Erythroblast (primary cell): Measurements from ENCODE around the gene NEURL1B.

Experiments used
- GATA1 ChIP-seq: IDR thresholded peaks from 2 replicates; pipeline ENCODE4 v1.6.1; 2011; ENCODE audit warnings: low read depth, mild to moderate bottlenecking, control low read depth, low read length, moderate library complexity
- POLR2A ChIP-seq: IDR thresholded peaks from 2 replicates; pipeline ENCODE4 v1.6.1; 2011; ENCODE audit warnings: mild to moderate bottlenecking, low read length

DNA sequence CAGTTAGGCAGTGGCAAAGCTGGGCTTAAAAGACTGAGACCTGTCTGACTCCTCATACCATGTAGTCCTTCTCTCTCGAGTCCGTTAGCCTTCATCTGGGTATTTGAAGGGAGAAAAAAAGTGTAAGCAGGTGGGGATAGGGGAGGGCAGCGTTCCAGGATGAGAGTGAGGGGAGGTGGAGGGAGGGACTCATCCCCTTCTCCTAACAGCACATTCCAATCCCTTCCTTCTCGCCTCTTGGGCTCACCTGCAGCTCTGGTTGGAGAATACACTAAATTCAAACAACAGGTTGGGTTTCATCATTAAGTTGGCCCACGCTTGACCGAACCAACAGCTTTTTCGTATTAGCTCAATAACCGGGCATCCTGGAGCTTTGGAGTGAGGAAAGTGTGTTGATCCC lies 3.6 kb downstream of the NEURL1B start:
- TF ChIP-seq POLR2A (no peak), GATA1 (no peak)
